ENCODE data around the gene RABGAP1L.

The RABGAP1L gene

DNA sequence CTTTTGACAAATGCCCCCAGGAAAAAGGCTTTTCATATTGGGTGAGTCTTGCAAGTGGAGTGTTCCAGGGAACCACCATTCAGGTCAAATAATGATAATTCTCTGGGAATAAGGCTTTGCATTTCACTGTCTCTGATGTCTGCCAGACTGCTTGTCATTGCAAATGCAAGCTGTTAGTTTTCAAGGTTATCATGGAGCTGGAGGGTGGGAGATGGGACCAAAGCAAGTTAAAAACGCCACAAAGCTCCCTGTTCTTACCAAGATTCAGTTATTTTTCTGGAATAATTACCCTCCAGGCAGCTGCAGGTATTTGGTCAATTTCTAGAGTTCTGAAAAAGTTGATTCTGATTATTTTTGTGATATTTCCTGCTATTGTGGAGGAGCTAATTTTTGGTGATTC, 498.6 kb downstream of the RABGAP1L start:
- H3K9ac ChIP-seq (ENCODE audit: low read length): no peak overlapping the region
- H3K4me3 ChIP-seq (ENCODE audit: low read length): no peak overlapping the region
- peaks cover 5% of the 10 kb centered on the region for H3K4me1 ChIP-seq (ENCODE audit: control insufficient read depth, low read depth, low read length)
- no peak overlapping the region for H3K27ac ChIP-seq (ENCODE audit: low read length)
- H3K27me3 ChIP-seq (ENCODE audit: control insufficient read depth, insufficient read depth, low read length): no peaks in the 10 kb centered on the region
- no peaks in the 10 kb centered on the region for H3K36me3 ChIP-seq (ENCODE audit: control insufficient read depth, low read depth, low read length)
- H3K9me3 ChIP-seq (ENCODE audit: control insufficient read depth, low read depth, low read length): no peaks in the 10 kb centered on the region

DNA sequence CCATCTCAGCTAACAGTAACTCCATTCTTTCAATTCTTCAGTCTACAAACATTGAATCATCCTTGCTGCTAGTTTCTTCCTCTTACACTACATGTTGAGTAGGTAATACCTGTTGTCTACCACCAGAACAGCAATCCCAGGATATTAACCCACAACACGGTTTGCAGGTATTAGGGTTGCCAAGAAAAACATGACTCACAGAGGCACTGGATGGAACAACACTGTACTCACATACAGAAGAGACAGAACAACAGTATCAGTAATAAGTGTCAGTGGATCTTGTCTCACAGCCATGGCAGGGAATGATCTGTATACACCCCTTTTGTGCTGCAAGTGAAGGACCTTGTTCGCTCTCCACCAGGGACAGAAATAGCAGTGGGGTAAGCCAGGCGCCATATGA, 500.5 kb downstream of the RABGAP1L start:
- Histone ChIP-seq H3K27ac (ENCODE audit: low read length) (no peak overlapping the region), H3K36me3 (ENCODE audit: control insufficient read depth, low read depth, low read length) (no peaks in the 10 kb centered on the region), H3K9ac (ENCODE audit: low read length) (no peak overlapping the region), H3K27me3 (ENCODE audit: control insufficient read depth, insufficient read depth, low read length) (no peaks in the 10 kb centered on the region), H3K4me3 (ENCODE audit: low read length) (no peak overlapping the region), H3K4me1 (ENCODE audit: control insufficient read depth, low read depth, low read length) (no peaks in the 10 kb centered on the region), H3K9me3 (ENCODE audit: control insufficient read depth, low read depth, low read length) (no peaks in the 10 kb centered on the region)

DNA sequence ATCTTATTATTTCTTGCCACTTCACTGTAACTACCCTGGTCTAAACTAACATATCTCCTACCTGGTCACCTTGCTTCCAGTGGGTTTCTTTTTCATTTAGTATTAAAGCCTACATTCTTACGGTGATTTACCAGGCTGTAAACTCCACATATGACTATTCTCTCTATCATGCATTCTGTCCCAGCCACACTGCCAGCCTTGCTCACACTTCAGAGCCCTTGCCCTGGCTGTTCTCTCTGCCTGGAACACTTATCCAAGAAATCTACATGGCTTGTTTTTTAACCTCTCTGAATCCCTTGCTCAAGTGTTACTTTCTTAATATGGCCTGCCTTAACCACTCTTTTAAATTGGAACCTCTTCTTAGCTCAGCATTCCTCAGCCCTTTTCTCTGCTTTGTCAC, 501.2 kb downstream of the RABGAP1L start:
- Histone ChIP-seq H3K4me1 (ENCODE audit: control insufficient read depth, low read depth, low read length) (no peaks in the 10 kb centered on the region), H3K27me3 (ENCODE audit: control insufficient read depth, insufficient read depth, low read length) (no peaks in the 10 kb centered on the region)

DNA sequence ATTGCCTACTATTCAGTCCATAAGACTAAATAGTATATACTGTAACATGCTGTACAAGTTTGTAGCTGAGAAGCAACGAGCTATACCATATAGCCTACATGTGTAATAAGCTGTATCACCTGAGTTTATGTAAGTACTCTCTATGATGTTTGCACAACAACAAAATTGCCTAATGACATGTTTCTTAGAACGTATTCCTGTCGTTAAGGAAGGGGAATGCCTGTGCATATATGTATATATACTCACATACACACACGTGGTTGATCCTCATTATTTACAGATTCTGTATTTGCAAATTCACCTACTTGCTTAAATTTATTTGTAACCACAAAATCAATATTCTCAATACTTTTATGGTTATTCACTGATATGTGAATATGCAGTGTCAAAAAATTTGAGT, 504.0 kb downstream of the RABGAP1L start:
- H3K9ac ChIP-seq (ENCODE audit: low read length): no peak overlapping the region
- no peaks in the 10 kb centered on the region for H3K27me3 ChIP-seq (ENCODE audit: control insufficient read depth, insufficient read depth, low read length)
- no peaks in the 10 kb centered on the region for H3K4me1 ChIP-seq (ENCODE audit: control insufficient read depth, low read depth, low read length)
- no peaks in the 10 kb centered on the region for H3K9me3 ChIP-seq (ENCODE audit: control insufficient read depth, low read depth, low read length)
- H3K4me3 ChIP-seq (ENCODE audit: low read length): no peak overlapping the region
- H3K27ac ChIP-seq (ENCODE audit: low read length): no peak overlapping the region
- H3K36me3 ChIP-seq (ENCODE audit: control insufficient read depth, low read depth, low read length): no peaks in the 10 kb centered on the region

More for the DNA sequence above, 501.2 kb downstream of the RABGAP1L start:
- Histone ChIP-seq H3K36me3 (ENCODE audit: control insufficient read depth, low read depth, low read length) (no peaks in the 10 kb centered on the region), H3K9ac (ENCODE audit: low read length) (no peak overlapping the region), H3K4me3 (ENCODE audit: low read length) (no peak overlapping the region), H3K9me3 (ENCODE audit: control insufficient read depth, low read depth, low read length) (no peaks in the 10 kb centered on the region), H3K27ac (ENCODE audit: low read length) (no peak overlapping the region)

DNA sequence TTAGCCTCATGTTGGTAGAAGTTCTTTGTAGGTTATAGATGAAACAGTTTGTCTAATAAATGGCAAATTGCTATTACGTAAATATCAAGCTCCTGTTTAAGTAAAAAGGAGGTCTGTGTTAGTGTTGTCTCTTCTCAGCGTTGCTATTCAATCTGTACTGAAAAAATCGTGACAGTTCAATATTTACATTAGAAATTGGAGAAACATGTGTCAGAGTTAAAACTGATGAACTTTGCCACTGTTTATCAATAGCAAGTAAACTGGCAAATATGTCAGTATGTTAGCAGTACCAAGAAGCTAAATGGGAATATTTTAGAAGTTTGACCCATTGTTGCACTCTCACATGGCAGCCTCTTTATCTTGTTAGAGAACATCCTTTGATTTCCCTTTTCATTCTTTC, 506.9 kb downstream of the RABGAP1L start:
- Histone ChIP-seq H3K9ac (ENCODE audit: low read length) (no peak overlapping the region), H3K36me3 (ENCODE audit: control insufficient read depth, low read depth, low read length) (no peaks in the 10 kb centered on the region)

DNA sequence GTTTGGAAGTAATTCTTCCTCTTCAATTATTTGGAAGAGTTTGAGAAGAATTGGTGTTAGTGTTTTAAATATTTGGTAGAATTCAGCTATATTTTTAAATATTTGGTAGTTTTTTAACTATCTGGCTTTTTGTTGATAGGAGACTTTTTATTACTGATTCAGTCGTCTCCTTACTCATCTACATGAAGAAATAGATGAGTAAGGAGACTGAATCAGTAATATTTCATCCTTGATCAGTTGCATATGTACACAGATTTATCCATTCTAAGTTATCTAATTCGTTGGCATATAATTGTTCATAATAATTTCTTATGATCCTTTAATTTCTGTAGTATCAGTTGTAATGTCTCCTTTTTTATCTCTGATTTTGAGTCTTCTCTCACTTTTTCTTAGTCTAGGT, 512.5 kb downstream of the RABGAP1L start:
- Histone ChIP-seq H3K27me3 (ENCODE audit: control insufficient read depth, insufficient read depth, low read length) (no peaks in the 10 kb centered on the region), H3K4me3 (ENCODE audit: low read length) (no peak overlapping the region), H3K27ac (ENCODE audit: low read length) (no peak overlapping the region), H3K36me3 (ENCODE audit: control insufficient read depth, low read depth, low read length) (no peaks in the 10 kb centered on the region), H3K4me1 (ENCODE audit: control insufficient read depth, low read depth, low read length) (no peaks in the 10 kb centered on the region), H3K9me3 (ENCODE audit: control insufficient read depth, low read depth, low read length) (no peaks in the 10 kb centered on the region), H3K9ac (ENCODE audit: low read length) (no peak overlapping the region)

More for the DNA sequence above, 506.9 kb downstream of the RABGAP1L start:
- no peak overlapping the region for H3K4me3 ChIP-seq (ENCODE audit: low read length)
- H3K9me3 ChIP-seq (ENCODE audit: control insufficient read depth, low read depth, low read length): no peaks in the 10 kb centered on the region
- no peaks in the 10 kb centered on the region for H3K4me1 ChIP-seq (ENCODE audit: control insufficient read depth, low read depth, low read length)
- no peak overlapping the region for H3K27ac ChIP-seq (ENCODE audit: low read length)
- H3K27me3 ChIP-seq (ENCODE audit: control insufficient read depth, insufficient read depth, low read length): no peaks in the 10 kb centered on the region

DNA sequence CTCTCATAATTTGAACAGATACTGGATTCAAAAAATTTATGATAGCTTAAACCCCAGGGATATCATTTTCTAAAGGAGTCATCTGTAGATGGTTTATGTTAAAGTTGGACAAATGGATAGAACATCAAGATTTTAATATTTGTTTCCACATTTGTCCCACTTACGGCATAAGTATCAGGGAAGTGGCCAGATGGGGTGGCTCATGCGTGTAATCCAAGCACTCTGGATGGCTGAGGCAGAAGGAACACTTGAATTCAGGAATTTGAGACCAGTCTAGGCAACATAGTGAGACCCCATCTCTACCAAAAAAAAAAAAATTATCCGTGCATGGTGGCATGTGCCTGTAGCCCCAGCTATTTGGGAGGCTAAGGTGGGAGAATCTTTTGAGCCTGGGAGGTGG, 517.5 kb downstream of the RABGAP1L start:
- Histone ChIP-seq H3K4me3 (ENCODE audit: low read length) (no peak overlapping the region), H3K27ac (ENCODE audit: low read length) (no peak overlapping the region), H3K9ac (ENCODE audit: low read length) (no peak overlapping the region), H3K27me3 (ENCODE audit: control insufficient read depth, insufficient read depth, low read length) (no peaks in the 10 kb centered on the region), H3K9me3 (ENCODE audit: control insufficient read depth, low read depth, low read length) (no peaks in the 10 kb centered on the region), H3K36me3 (ENCODE audit: control insufficient read depth, low read depth, low read length) (no peaks in the 10 kb centered on the region), H3K4me1 (ENCODE audit: control insufficient read depth, low read depth, low read length) (no peaks in the 10 kb centered on the region)

DNA sequence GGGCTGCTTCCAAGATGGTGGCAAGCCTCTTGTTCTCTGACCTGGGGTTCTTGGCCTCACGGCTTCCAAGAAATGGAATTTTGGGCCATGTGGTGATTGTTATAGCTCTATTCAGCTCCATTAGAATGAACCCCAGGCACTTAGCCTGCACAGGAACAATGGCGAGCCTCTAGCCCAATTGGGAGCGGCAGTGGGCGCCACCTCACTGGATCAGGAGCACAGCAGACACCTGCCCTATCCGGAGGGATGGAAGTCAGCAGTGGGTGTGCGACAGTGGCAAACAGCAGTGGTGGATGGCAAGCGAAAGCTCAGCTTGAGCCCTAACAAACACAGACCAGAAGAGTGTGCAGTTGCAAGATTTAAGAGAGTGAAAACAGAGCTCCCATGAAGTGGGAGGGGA, 519.3 kb downstream of the RABGAP1L start:
- Histone ChIP-seq H3K9ac (ENCODE audit: low read length) (no peak overlapping the region), H3K27me3 (ENCODE audit: control insufficient read depth, insufficient read depth, low read length) (no peaks in the 10 kb centered on the region), H3K36me3 (ENCODE audit: control insufficient read depth, low read depth, low read length) (no peaks in the 10 kb centered on the region), H3K4me1 (ENCODE audit: control insufficient read depth, low read depth, low read length) (no peaks in the 10 kb centered on the region), H3K9me3 (ENCODE audit: control insufficient read depth, low read depth, low read length) (no peaks in the 10 kb centered on the region), H3K27ac (ENCODE audit: low read length) (no peak overlapping the region), H3K4me3 (ENCODE audit: low read length) (no peak overlapping the region)

DNA sequence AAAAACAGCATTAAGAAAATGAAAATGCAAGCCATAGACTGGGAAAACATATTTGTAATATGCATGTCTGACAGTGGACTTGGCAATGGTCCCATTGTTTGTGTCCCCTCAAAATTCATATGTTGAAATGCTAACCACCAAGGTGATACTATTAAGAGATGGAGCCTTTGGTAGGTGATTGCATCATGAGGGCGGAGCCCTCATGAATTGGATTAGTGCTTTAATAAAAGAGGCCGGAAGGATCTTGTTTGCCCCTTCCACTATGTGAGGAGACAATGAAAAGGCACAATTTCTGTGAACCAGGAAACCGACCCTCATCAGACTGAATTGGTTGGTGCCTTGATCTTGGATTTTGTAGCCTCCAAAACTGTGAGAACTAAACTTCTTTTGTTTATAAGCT, 520.8 kb downstream of the RABGAP1L start:
- no peak overlapping the region for H3K9ac ChIP-seq (ENCODE audit: low read length)
- H3K4me3 ChIP-seq (ENCODE audit: low read length): no peak overlapping the region
- H3K36me3 ChIP-seq (ENCODE audit: control insufficient read depth, low read depth, low read length): no peaks in the 10 kb centered on the region
- no peaks in the 10 kb centered on the region for H3K9me3 ChIP-seq (ENCODE audit: control insufficient read depth, low read depth, low read length)
- H3K4me1 ChIP-seq (ENCODE audit: control insufficient read depth, low read depth, low read length): no peaks in the 10 kb centered on the region
- H3K27ac ChIP-seq (ENCODE audit: low read length): no peak overlapping the region
- H3K27me3 ChIP-seq (ENCODE audit: control insufficient read depth, insufficient read depth, low read length): no peaks in the 10 kb centered on the region

DNA sequence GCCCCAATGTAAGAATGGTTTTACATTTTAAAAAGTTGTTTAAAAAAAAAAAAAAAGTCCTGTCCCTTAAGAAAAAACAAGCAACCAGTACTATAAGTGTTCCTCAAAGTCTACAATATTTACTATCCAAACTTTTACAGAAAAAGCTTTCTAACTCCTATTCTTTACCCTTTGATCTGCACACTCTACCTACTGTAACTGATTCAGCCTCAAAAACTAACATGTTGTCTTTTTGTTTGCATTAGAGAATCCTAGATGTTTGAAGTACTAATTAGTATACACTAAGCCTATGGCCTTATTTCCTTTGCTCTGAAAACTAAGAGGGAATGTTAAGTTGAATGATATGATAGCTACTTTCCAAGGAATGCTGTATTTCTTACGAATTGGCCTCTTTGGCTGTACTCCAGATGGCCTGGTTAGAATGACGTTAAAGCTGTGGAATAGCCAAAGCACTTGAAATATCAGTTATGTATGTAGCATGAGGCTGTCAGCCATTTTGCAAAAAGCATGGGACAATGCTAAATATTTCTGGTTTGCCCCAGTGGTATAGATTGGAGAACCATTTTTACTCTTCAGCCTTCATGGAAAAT, 523.2 kb downstream of the RABGAP1L start:
- Histone ChIP-seq H3K4me1 (ENCODE audit: control insufficient read depth, low read depth, low read length) (no peaks in the 10 kb centered on the region), H3K9ac (ENCODE audit: low read length) (no peak overlapping the region), H3K4me3 (ENCODE audit: low read length) (no peak overlapping the region), H3K9me3 (ENCODE audit: control insufficient read depth, low read depth, low read length) (no peaks in the 10 kb centered on the region), H3K36me3 (ENCODE audit: control insufficient read depth, low read depth, low read length) (no peaks in the 10 kb centered on the region), H3K27ac (ENCODE audit: low read length) (no peak overlapping the region), H3K27me3 (ENCODE audit: control insufficient read depth, insufficient read depth, low read length) (no peaks in the 10 kb centered on the region)

DNA sequence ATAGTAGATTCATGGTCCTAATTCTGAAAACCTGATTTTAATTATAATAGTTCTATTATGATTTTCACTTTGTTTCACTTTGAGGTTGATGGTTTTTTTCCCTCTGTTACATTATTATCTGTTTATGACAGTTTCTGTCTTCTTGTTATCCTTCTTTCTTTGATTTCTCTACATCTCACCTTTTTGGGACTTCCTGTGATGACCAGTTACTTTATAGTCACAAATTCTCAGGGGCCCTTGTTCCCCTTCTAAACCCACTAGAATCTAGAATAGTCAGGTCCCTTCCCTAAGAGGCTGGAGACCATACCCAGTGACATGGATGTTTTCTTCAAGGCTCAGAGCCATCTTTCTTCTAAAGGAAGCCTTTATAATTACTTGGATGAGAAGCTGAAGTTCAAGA, 526.9 kb downstream of the RABGAP1L start:
- no peak overlapping the region for H3K9ac ChIP-seq (ENCODE audit: low read length)
- H3K4me1 ChIP-seq (ENCODE audit: control insufficient read depth, low read depth, low read length): no peaks in the 10 kb centered on the region

DNA sequence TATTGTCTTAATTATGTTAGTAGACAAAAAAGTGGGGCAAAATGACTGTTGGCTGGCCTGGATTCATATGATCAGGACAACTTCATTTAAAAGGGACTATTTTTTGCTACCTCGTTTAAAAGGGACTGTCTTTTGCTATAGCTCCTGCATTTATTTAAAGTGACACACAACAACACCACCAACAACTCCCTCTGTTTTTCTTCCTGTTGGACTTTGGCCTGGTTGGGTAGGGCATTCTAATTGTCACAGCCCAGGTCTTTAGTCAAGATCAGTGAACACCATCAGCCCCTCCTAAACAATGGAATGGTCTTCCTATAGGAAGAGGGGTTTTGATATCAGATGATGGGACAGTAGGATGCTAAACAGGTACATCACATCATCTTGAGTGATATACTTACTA, 530.2 kb downstream of the RABGAP1L start:
- Histone ChIP-seq H3K4me3 (ENCODE audit: low read length) (no peak overlapping the region), H3K36me3 (ENCODE audit: control insufficient read depth, low read depth, low read length) (no peaks in the 10 kb centered on the region), H3K27ac (ENCODE audit: low read length) (no peak overlapping the region), H3K9me3 (ENCODE audit: control insufficient read depth, low read depth, low read length) (no peaks in the 10 kb centered on the region), H3K4me1 (ENCODE audit: control insufficient read depth, low read depth, low read length) (peaks cover 4% of the 10 kb centered on the region), H3K9ac (ENCODE audit: low read length) (no peak overlapping the region), H3K27me3 (ENCODE audit: control insufficient read depth, insufficient read depth, low read length) (no peaks in the 10 kb centered on the region)

More for the DNA sequence above, 526.9 kb downstream of the RABGAP1L start:
- H3K27me3 ChIP-seq (ENCODE audit: control insufficient read depth, insufficient read depth, low read length): no peaks in the 10 kb centered on the region
- H3K9me3 ChIP-seq (ENCODE audit: control insufficient read depth, low read depth, low read length): no peaks in the 10 kb centered on the region
- H3K4me3 ChIP-seq (ENCODE audit: low read length): no peak overlapping the region
- no peaks in the 10 kb centered on the region for H3K36me3 ChIP-seq (ENCODE audit: control insufficient read depth, low read depth, low read length)
- no peak overlapping the region for H3K27ac ChIP-seq (ENCODE audit: low read length)

Data from iPS-18a (cell line).